Calu3 (cell line): Measurements from ENCODE around the gene LRP5. TPM values are rescaled to one million over a fixed set of nuclear protein-coding genes. Genes with fewer than 3 reads are reported as not detected.

Experiments used
- BruUV-seq: library from RNA; stranded (reverse); fragments of 400-500 nt; replicated peaks from 2 replicates; lab custom pipeline; 2021; lab: Mats Ljungman, UMichigan
- CTCF ChIA-PET: fragments of 300-600 bp; sonication (Branson Sonifier 250); formaldehyde crosslinking; loops from one replicate; lab custom pipeline; 2022; ENCODE audit warnings: antibody characterized with exemption; lab: Charles Lee
- DNase-seq: peaks from one replicate; pipeline ENCODE4 v3.0.0; 2022
- H3K27ac Mint-ChIP-seq: one replicate; pipeline ENCODE4 v1.8.0; 2022; ENCODE audit warnings: mixed read lengths; ENCODE audit not compliant: unreplicated experiment
- H3K27me3 Mint-ChIP-seq: one replicate; pipeline ENCODE4 v1.8.0; 2022; ENCODE audit warnings: mixed read lengths; ENCODE audit not compliant: unreplicated experiment
- H3K36me3 Mint-ChIP-seq: one replicate; pipeline ENCODE4 v1.8.0; 2022; ENCODE audit warnings: mild to moderate bottlenecking, moderate library complexity, mixed read lengths; ENCODE audit not compliant: insufficient read depth, unreplicated experiment
- H3K4me1 Mint-ChIP-seq: one replicate; pipeline ENCODE4 v1.8.0; 2022; ENCODE audit warnings: mild to moderate bottlenecking, low read depth, mixed read lengths; ENCODE audit not compliant: unreplicated experiment
- H3K4me3 Mint-ChIP-seq: one replicate; pipeline ENCODE4 v1.8.0; 2022; ENCODE audit warnings: mild to moderate bottlenecking, low read depth, moderate library complexity, mixed read lengths; ENCODE audit not compliant: unreplicated experiment
- H3K9me3 Mint-ChIP-seq: one replicate; pipeline ENCODE4 v1.8.0; 2022; ENCODE audit warnings: low read depth, mixed read lengths; ENCODE audit not compliant: unreplicated experiment
- CTCF ChIP-seq: fragments of 200-600 bp; IDR thresholded peaks from one replicate; pipeline ENCODE4 v1.8.0; 2022; ENCODE audit warnings: antibody characterized with exemption; ENCODE audit not compliant: unreplicated experiment
- intact Hi-C: fragments of 100-400 bp; cut with micrococcal nuclease; formaldehyde crosslinking; loops from one replicate; pipeline ENCODE4 v1.10.0; 2022; ENCODE audit not compliant: unreplicated experiment
- total RNA-seq: library from RNA; stranded (reverse); gene quantifications from 2 replicates; pipeline ENCODE4 v1.2.3, GENCODE V29; 2022

Gene LRP5
- total RNA-seq, 1 experiment from 2014 or later, result 82.0 TPM

GRCh38 chr11:68467201-68467834 lies 154.9 kb downstream of the LRP5 start:
- TF ChIP-seq CTCF, result no peak
- H3K36me3 Mint-ChIP-seq, result peaks cover 18% of the 10 kb centered on the region
- DNase-seq, result no peak
- peaks cover 72% of the 10 kb centered on the region for H3K4me1 Mint-ChIP-seq
- no peaks in the 10 kb centered on the region for H3K9me3 Mint-ChIP-seq
- CTCF ChIA-PET, result interaction anchor here (0.6 kb wide), 1 partner anchor 45 kb away, joined by 3 read pairs; no protein-coding TSS in a partner anchor
- H3K4me3 Mint-ChIP-seq, result no peak overlapping the region
- no peaks in the 10 kb centered on the region for H3K27me3 Mint-ChIP-seq
- intact Hi-C loops, result no loop called here
- BruUV-seq, result no TSS peak
- no peak overlapping the region for H3K27ac Mint-ChIP-seq

DNA sequence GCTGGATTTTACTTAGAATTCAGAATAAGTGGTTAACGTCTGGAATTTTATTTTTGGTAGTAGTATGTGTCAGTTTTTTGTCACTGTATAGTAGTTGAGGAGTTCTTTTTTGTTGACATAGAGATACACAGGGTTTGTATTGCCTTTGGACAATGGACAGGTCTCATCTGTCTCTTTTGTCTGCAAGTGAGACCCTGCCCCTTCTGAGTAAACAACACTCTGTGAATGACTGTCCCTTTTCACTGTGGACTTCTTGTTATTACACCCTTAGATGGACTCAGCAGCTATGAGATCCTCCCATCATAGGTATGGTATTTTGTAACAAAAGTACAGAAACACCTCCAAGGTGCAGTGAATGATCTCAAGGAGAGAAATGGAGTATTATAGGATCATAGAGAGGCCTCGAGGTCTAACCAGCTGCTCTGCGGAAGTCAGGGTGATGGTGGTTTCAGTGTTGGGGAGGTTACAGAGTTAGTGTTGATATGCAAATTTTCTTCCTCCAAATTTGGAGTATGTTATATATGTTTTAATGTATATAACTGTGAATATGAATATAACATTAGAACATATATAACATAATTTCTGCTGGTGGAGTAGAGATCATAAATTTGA lies 155.9 kb downstream of the LRP5 start:
- H3K27ac Mint-ChIP-seq, result no peak overlapping the region
- no TSS peak for BruUV-seq

DNA sequence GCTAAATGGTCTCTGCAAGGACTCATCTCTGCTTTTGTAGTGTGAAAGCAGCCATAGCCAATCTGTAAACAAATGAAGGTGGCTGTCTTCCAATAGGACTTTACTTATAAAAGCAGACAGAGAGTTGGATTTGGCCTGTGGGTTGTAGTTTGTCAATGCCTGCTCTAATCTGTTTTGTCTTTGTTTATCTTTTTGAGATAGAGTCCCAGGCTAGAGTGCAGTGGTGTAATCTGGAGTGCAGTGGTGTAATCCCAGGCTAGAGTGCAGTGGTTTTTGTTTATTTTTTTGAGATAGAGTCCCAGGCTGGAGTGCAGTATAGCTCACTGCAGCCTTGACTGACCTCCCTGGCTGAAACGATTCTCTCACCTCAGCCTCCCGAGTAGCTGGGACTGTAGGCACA lies 156.7 kb downstream of the LRP5 start:
- Mint-ChIP-seq H3K4me1 (peaks cover 64% of the 10 kb centered on the region), H3K27ac (no peak overlapping the region), H3K36me3 (peaks cover 11% of the 10 kb centered on the region)

More for the DNA sequence above, 155.9 kb downstream of the LRP5 start:
- no peak for TF ChIP-seq CTCF
- Mint-ChIP-seq H3K9me3 (no peaks in the 10 kb centered on the region), H3K4me3 (no peak overlapping the region), H3K27me3 (no peaks in the 10 kb centered on the region), H3K36me3 (peaks cover 11% of the 10 kb centered on the region), H3K4me1 (peaks cover 64% of the 10 kb centered on the region)
- intact Hi-C loops, result no loop called here
- DNase-seq, result no peak
- CTCF ChIA-PET, result no interaction called here

GRCh38 chr11:68469642-68470041 lies 157.3 kb downstream of the LRP5 start:
- no peak overlapping the region for H3K27ac Mint-ChIP-seq
- H3K4me3 Mint-ChIP-seq, result no peak overlapping the region
- H3K4me1 Mint-ChIP-seq, result peaks cover 64% of the 10 kb centered on the region
- peaks cover 11% of the 10 kb centered on the region for H3K36me3 Mint-ChIP-seq
- TF ChIP-seq CTCF, result no peak
- BruUV-seq, result no TSS peak
- no peaks in the 10 kb centered on the region for H3K9me3 Mint-ChIP-seq
- CTCF ChIA-PET, result no interaction called here
- intact Hi-C loops, result no loop called here
- H3K27me3 Mint-ChIP-seq, result no peaks in the 10 kb centered on the region
- no peak for DNase-seq

More for the DNA sequence above, 156.7 kb downstream of the LRP5 start:
- intact Hi-C loops, result no loop called here
- Mint-ChIP-seq H3K4me3 (no peak overlapping the region), H3K9me3 (no peaks in the 10 kb centered on the region), H3K27me3 (no peaks in the 10 kb centered on the region)
- CTCF ChIA-PET, result no interaction called here
- no peak for DNase-seq
- BruUV-seq, result no TSS peak
- TF ChIP-seq CTCF, result no peak
